CD14-positive monocyte (primary cell): ENCODE measurements around the gene TIGD3. TPM values are rescaled to one million over a fixed set of nuclear protein-coding genes. Genes with fewer than 3 reads are reported as not detected.

ENCODE experiments used
- DNase-seq, 3 donors: peaks; one replicate each; pipeline ENCODE4 v3.0.0-alpha.2; 2011 to 2022
- H2AFZ ChIP-seq: 2 replicates; pipeline ENCODE4 v1.6.0; 2012; ENCODE audit warnings: mild to moderate bottlenecking, low read depth, low read length, inconsistent platforms; ENCODE audit not compliant: insufficient read depth, poor library complexity, severe bottlenecking
- H3K27ac ChIP-seq, 2 donors: 1 replicate in 1 of 2; 2 replicates in 1 of 2; pipeline ENCODE4 v1.5.1; 2012 to 2013; ENCODE audit warnings: low read length in 2 of 2, control low read depth in 1 of 2, inconsistent platforms in 1 of 2, low read depth in 1 of 2, mild to moderate bottlenecking in 1 of 2
- H3K27me3 ChIP-seq, 2 donors: one replicate each; pipeline versions ENCODE4 v1.6.0 to v1.6.1; 2011 to 2013; ENCODE audit warnings: low read length in 2 of 2; ENCODE audit not compliant: control insufficient read depth in 2 of 2, insufficient read depth in 2 of 2
- H3K36me3 ChIP-seq, 2 donors: replicated peaks in 1 of 2; 1 replicate in 1 of 2; 2 replicates in 1 of 2; pipeline versions ENCODE4 v1.5.1 to v1.6.1; 2012 to 2013; ENCODE audit warnings: low read length in 2 of 2, control low read depth in 1 of 2, inconsistent platforms in 1 of 2, mild to moderate bottlenecking in 1 of 2; ENCODE audit not compliant: insufficient read depth in 2 of 2, control insufficient read depth in 1 of 2
- H3K4me1 ChIP-seq, 2 donors: 1 replicate in 1 of 2; 2 replicates in 1 of 2; pipeline versions ENCODE4 v1.5.1 to v1.6.1; 2012 to 2013; ENCODE audit warnings: low read length in 2 of 2, control low read depth in 1 of 2, inconsistent platforms in 1 of 2, mild to moderate bottlenecking in 1 of 2, moderate library complexity in 1 of 2; ENCODE audit not compliant: insufficient read depth in 2 of 2, control insufficient read depth in 1 of 2
- H3K4me2 ChIP-seq: replicated peaks from 2 replicates; pipeline ENCODE3; 2012; ENCODE audit warnings: low read length, moderate library complexity, mild to moderate bottlenecking; ENCODE audit not compliant: poor library complexity, severe bottlenecking; ENCODE audit errors: extremely low read depth
- H3K4me3 ChIP-seq, 3 experiments: fragments of 200-600 bp in 1 of 3; sonication (generic) in 1 of 3; replicated peaks in 1 of 3; 1 replicate in 2 of 3; 2 replicates in 1 of 3; pipeline ENCODE4 v1.5.1; 2011 to 2013; ENCODE audit warnings: low read length in 3 of 3, mild to moderate bottlenecking in 3 of 3, control low read depth in 2 of 3, low read depth in 2 of 3, inconsistent platforms in 1 of 3, moderate library complexity in 1 of 3
- H3K79me2 ChIP-seq: 2 replicates; pipeline ENCODE4 v1.6.0; 2012; ENCODE audit warnings: mild to moderate bottlenecking, control low read depth, inconsistent platforms, low read length, moderate library complexity; ENCODE audit not compliant: insufficient read depth
- H3K9ac ChIP-seq: 2 replicates; pipeline ENCODE4 v1.6.0; 2017; ENCODE audit warnings: low read length, mild to moderate bottlenecking; ENCODE audit not compliant: insufficient read depth, poor library complexity, severe bottlenecking
- H3K9me3 ChIP-seq, 2 donors: replicated peaks in 1 of 2; 1 replicate in 1 of 2; 2 replicates in 1 of 2; pipeline versions ENCODE4 v1.5.1 to v1.6.1; 2012 to 2013; ENCODE audit warnings: low read length in 2 of 2, control low read depth in 1 of 2; ENCODE audit not compliant: control insufficient read depth in 1 of 2, insufficient read depth in 1 of 2
- H4K20me1 ChIP-seq: 2 replicates; pipeline ENCODE4 v1.6.0; 2012; ENCODE audit warnings: mild to moderate bottlenecking, low read length, control low read depth, moderate library complexity; ENCODE audit not compliant: insufficient read depth
- H3K27ac Mint-ChIP-seq, 7 donors: one replicate each; pipeline ENCODE4 v1.8.0; 2020; ENCODE audit warnings: mild to moderate bottlenecking in 7 of 7, mixed read lengths in 7 of 7, moderate library complexity in 6 of 7, inconsistent platforms in 2 of 7
- H3K27me3 Mint-ChIP-seq, 3 donors: one replicate each; pipeline ENCODE4 v1.8.0; 2021 to 2022; ENCODE audit warnings: low read depth in 3 of 3, mild to moderate bottlenecking in 3 of 3, mixed read lengths in 3 of 3, moderate library complexity in 3 of 3, inconsistent platforms in 1 of 3
- H3K36me3 Mint-ChIP-seq, 2 donors: one replicate each; pipeline ENCODE4 v1.8.0; 2020; ENCODE audit warnings: mixed read lengths in 2 of 2, inconsistent platforms in 1 of 2, mild to moderate bottlenecking in 1 of 2
- H3K4me1 Mint-ChIP-seq: one replicate; pipeline ENCODE4 v1.8.0; 2020; ENCODE audit warnings: mild to moderate bottlenecking, mixed read lengths
- H3K4me3 Mint-ChIP-seq, 2 donors: one replicate each; pipeline ENCODE4 v1.8.0; 2020; ENCODE audit warnings: mild to moderate bottlenecking in 2 of 2, mixed read lengths in 2 of 2, moderate library complexity in 1 of 2
- H3K9me3 Mint-ChIP-seq, 7 donors: one replicate each; pipeline ENCODE4 v1.8.0; 2020 to 2022; ENCODE audit warnings: mixed read lengths in 7 of 7, mild to moderate bottlenecking in 6 of 7, moderate library complexity in 6 of 7, inconsistent platforms in 2 of 7
- WGBS: methylation state at CpG from one replicate; pipeline ENCODE4 v1.1.5; 2013; ENCODE audit warnings: missing lambda C conversion rate; ENCODE audit not compliant: insufficient coverage; 5-methylcytosine and 5-hydroxymethylcytosine counted together
- intact Hi-C, 2 donors: fragments of 100-400 bp; cut with micrococcal nuclease; formaldehyde crosslinking; loops; one replicate each; pipeline versions ENCODE4 v1.15.0 to v1.15.1; 2023
- polyA plus RNA-seq, 3 donors: library from polyadenylated mRNA; depleted of rRNA in 1 of 3; unstranded in 2 of 3; stranded (reverse) in 1 of 3; fragments of 300-500 nt in 2 of 3; fragments of >200 nt in 1 of 3; fragmentation: Illumina TruSeq in 2 of 3; gene quantifications; 1 replicate in 2 of 3; 2 replicates in 1 of 3; pipeline ENCODE4 v1.2.3, GENCODE V29; 2012 to 2021
- TF ChIP-seq, protein P1 (sequence below): fragments of 200-600 bp; IDR thresholded peaks from one replicate; pipeline ENCODE4 v1.8.0; 2022; ENCODE audit warnings: antibody characterized with exemption, mild to moderate bottlenecking

TIGD3 gene
- polyA plus RNA-seq, 3 donors: 1.7 to 3.7 (median 2.8) TPM

DNA sequence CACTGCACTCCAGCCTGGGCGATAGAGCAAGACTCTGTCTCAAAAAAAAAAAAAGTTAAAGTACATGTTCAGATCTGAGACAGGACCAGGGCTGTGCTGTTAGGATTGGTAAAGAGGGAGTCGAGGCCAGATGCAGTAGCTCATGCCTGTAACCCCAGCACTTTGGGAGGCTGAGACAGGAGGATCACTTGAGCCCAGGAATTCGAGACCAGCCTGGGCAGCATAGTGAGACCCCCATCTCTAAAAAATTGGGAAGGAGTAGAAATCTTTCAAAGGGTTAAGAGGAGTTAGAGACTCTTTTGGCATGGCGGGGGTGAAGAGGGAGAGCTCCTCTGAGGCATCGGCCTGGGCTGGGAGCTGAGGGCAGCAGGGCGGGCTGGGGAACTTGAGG, 16.1 kb downstream of the TIGD3 start:
- no peaks in the 10 kb centered on the region for H3K79me2 ChIP-seq
- no peaks in the 10 kb centered on the region for H3K36me3 Mint-ChIP-seq
- no peaks in the 10 kb centered on the region for H3K27me3 ChIP-seq
- H4K20me1 ChIP-seq: no peaks in the 10 kb centered on the region
- H3K36me3 ChIP-seq: no peaks in the 10 kb centered on the region
- DNase-seq: no peak
- intact Hi-C loops: loop anchor here (5.0 kb wide), 2 partner anchors 142 to 147 kb away; no protein-coding TSS in a partner anchor
- H3K9ac ChIP-seq: no peak overlapping the region
- peak overlapping the region in 5 of 7 donors; percentile 21 to 85 (median 61) for H3K27ac Mint-ChIP-seq
- TF ChIP-seq, protein P1, sequence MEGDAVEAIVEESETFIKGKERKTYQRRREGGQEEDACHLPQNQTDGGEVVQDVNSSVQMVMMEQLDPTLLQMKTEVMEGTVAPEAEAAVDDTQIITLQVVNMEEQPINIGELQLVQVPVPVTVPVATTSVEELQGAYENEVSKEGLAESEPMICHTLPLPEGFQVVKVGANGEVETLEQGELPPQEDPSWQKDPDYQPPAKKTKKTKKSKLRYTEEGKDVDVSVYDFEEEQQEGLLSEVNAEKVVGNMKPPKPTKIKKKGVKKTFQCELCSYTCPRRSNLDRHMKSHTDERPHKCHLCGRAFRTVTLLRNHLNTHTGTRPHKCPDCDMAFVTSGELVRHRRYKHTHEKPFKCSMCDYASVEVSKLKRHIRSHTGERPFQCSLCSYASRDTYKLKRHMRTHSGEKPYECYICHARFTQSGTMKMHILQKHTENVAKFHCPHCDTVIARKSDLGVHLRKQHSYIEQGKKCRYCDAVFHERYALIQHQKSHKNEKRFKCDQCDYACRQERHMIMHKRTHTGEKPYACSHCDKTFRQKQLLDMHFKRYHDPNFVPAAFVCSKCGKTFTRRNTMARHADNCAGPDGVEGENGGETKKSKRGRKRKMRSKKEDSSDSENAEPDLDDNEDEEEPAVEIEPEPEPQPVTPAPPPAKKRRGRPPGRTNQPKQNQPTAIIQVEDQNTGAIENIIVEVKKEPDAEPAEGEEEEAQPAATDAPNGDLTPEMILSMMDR: no peak
- no peak overlapping the region for H3K27ac ChIP-seq
- H3K9me3 Mint-ChIP-seq: no peaks in the 10 kb centered on the region
- WGBS: 93% methylated on average over 4 of the region's 6 CpGs
- H3K4me2 ChIP-seq: no peak overlapping the region
- no peak overlapping the region for H3K4me3 ChIP-seq
- H3K9me3 ChIP-seq: no peaks in the 10 kb centered on the region
- no peak overlapping the region for H2AFZ ChIP-seq
- peaks cover 6 to 15% of the 10 kb centered on the region in 2 donors for H3K4me1 ChIP-seq
- H3K27me3 Mint-ChIP-seq: peaks cover 4 to 5% (median 5%) of the 10 kb centered on the region in 3 donors
- no peak overlapping the region for H3K4me3 Mint-ChIP-seq
- peaks cover 14% of the 10 kb centered on the region for H3K4me1 Mint-ChIP-seq

DNA sequence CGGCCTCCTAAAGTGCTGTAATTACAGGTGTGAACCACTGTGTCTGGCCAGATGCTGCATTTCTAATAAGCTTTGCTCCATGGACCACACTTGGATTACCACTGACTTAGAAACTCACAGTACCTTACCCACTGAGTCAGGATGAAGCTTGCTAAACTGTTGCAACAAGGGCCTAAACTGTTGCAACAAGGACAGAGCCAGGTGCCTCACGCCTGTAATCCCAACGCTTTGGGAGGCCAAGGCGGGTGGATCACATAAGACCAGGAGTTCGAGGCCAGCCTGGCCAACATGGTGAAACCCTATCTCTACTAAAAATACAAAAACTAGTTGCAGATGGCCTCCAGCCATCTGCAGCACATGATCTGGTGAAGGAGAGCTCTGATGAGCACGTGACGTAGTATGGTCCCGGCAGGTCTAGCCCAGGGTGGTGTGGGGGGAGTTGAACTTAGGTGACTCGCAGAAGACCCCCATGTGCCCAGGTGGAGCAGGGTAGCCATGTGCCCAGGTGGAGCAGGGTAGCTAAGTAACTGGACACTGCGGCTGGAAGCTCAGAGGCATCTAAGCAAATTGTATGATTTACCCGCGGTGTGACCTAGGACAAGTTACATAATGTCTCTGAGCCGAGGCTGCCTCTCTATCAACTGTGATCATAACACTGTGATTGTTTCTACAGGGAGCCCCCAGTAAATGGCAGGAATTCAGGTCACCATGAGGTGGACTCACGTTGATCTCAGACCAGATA, 19.5 kb downstream of the TIGD3 start:
- peaks cover 28% of the 10 kb centered on the region for H3K4me1 Mint-ChIP-seq
- Histone ChIP-seq H2AFZ (no peak overlapping the region), H3K79me2 (no peaks in the 10 kb centered on the region), H3K27ac (no peak overlapping the region), H3K27me3 (no peaks in the 10 kb centered on the region), H3K36me3 (no peaks in the 10 kb centered on the region), H3K4me3 (no peak overlapping the region), H3K9me3 (no peaks in the 10 kb centered on the region), H3K9ac (no peak overlapping the region), H4K20me1 (no peaks in the 10 kb centered on the region), H3K4me2 (no peak overlapping the region), H3K4me1 (peaks cover 15 to 28% of the 10 kb centered on the region in 2 donors)
- TF ChIP-seq, protein P1: no peak
- H3K4me3 Mint-ChIP-seq: no peak overlapping the region
- WGBS: 86% methylated on average over 12 of the region's 14 CpGs
- intact Hi-C loops: loop anchor here (5.0 kb wide), 2 partner anchors 138 to 143 kb away; no protein-coding TSS in a partner anchor
- H3K27ac Mint-ChIP-seq: no peak overlapping the region
- H3K9me3 Mint-ChIP-seq: no peaks in the 10 kb centered on the region
- peaks cover 3 to 5% of the 10 kb centered on the region in 2 donors for H3K36me3 Mint-ChIP-seq
- peaks cover 4 to 5% (median 4%) of the 10 kb centered on the region in 3 donors for H3K27me3 Mint-ChIP-seq
- DNase-seq: no peak
